ENCODE results near the gene ABITRAM. TPM values are rescaled to one million over a fixed set of nuclear protein-coding genes. Genes with fewer than 3 reads are reported as not detected.

Gene ABITRAM
- total and polyA plus RNA-seq, 2 of the 13 experiments (the other 11 are each of a cell fraction or from before 2014, with no cell fraction given), result 10.2 to 21.6 TPM

- peak; percentile 93; the same call in 1 of the 2 replicates for TF ChIP-seq ZNF710 (CRISPR knock-in tag; IDR thresholded peaks at IDR 0.05; ENCODE audit: borderline replicate concordance)
- TF ChIP-seq AFF4 (CRISPR knock-in tag; IDR thresholded peaks at IDR 0.05), result peak; percentile 97
- no peak for TF ChIP-seq ELK4 (CRISPR knock-in tag; IDR thresholded peaks at IDR 0.05; ENCODE audit: borderline replicate concordance)
- peak; percentile 90; the same call in 1 of the 2 replicates for TF ChIP-seq BCL3 (CRISPR knock-in tag; IDR thresholded peaks at IDR 0.05)
- peak; percentile 12; the same call in 1 of the 2 replicates for TF ChIP-seq ZNF143 (CRISPR knock-in tag; IDR thresholded peaks at IDR 0.05)
- TF ChIP-seq ZFP1 (CRISPR knock-in tag; IDR thresholded peaks at IDR 0.05), result peak; percentile 85
- no peak for TF ChIP-seq HOXA7 (CRISPR knock-in tag; IDR thresholded peaks at IDR 0.05)
- peak; percentile 81 for TF ChIP-seq ZBTB25 (CRISPR knock-in tag; IDR thresholded peaks at IDR 0.05)
- peak; percentile 91 for TF ChIP-seq ZNF781 (CRISPR knock-in tag; IDR thresholded peaks at IDR 0.05; ENCODE audit: borderline replicate concordance, not compliant biosample characterization)
- no peak for TF ChIP-seq FOXM1 (CRISPR knock-in tag; IDR thresholded peaks at IDR 0.05)
- TF ChIP-seq ZFP62 (CRISPR knock-in tag; IDR thresholded peaks at IDR 0.05), result no peak
- TF ChIP-seq IRF1 (CRISPR knock-in tag; IDR thresholded peaks at IDR 0.05; ENCODE audit: low read depth), result no peak
- no peak; the same call in 1 of the 2 replicates for TF ChIP-seq BHLHE40 (IDR thresholded peaks at IDR 0.05; ENCODE audit: low read length)
- peak; percentile 95; the same call in 1 of the 2 replicates for TF ChIP-seq ZNF614 (CRISPR knock-in tag; IDR thresholded peaks at IDR 0.05; ENCODE audit: borderline replicate concordance)
- peak; percentile 99 for TF ChIP-seq NR2F6 (IDR thresholded peaks at IDR 0.05)
- peak; percentile 99 for TF ChIP-seq NR2F6 (CRISPR knock-in tag; IDR thresholded peaks at IDR 0.05)
- TF ChIP-seq ZBTB14 (CRISPR knock-in tag; IDR thresholded peaks at IDR 0.05), result no peak
Observed at GRCh38 chr9:108885643-108886348, 48.4 kb upstream of the ABITRAM start (continued).
